ENCODE data around the gene RPTOR.

DNA sequence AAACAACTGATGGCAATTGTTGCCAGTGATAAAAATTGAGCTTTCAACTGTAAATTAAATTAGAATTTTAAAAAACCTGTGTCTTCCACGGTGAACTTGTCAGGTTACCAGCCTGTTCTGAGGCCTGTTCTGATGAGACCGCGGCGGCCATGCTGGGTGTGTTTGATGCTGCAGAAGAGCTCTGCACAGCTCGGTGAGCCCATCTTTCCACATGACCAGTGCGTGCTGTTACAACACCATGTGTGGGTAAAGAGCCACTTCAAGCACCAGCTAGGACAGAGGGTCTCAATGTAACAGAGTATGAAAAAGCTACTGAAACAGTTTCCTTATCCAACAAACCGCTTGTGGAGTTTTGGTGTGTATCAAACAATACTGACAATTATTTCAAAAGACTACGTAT lies 48.5 kb downstream of the RPTOR start:
- TF ChIP-seq SNAI2 (CRISPR knock-in tag; IDR thresholded peaks at IDR 0.05) (no peak), ISL1 (CRISPR knock-in tag; IDR thresholded peaks at IDR 0.05) (no peak), RARB (CRISPR knock-in tag; IDR thresholded peaks at IDR 0.05) (no peak), ESRRG (CRISPR knock-in tag; IDR thresholded peaks at IDR 0.05) (no peak), ZNF70 (CRISPR knock-in tag; IDR thresholded peaks at IDR 0.05) (no peak), ZFP3 (CRISPR knock-in tag; IDR thresholded peaks at IDR 0.05) (no peak), ARNTL (CRISPR knock-in tag; IDR thresholded peaks at IDR 0.05; ENCODE audit: borderline replicate concordance, low read depth) (no peak), TOX (CRISPR knock-in tag; IDR thresholded peaks at IDR 0.05; ENCODE audit: borderline replicate concordance) (no peak)
- TF ChIP-seq, protein P1, sequence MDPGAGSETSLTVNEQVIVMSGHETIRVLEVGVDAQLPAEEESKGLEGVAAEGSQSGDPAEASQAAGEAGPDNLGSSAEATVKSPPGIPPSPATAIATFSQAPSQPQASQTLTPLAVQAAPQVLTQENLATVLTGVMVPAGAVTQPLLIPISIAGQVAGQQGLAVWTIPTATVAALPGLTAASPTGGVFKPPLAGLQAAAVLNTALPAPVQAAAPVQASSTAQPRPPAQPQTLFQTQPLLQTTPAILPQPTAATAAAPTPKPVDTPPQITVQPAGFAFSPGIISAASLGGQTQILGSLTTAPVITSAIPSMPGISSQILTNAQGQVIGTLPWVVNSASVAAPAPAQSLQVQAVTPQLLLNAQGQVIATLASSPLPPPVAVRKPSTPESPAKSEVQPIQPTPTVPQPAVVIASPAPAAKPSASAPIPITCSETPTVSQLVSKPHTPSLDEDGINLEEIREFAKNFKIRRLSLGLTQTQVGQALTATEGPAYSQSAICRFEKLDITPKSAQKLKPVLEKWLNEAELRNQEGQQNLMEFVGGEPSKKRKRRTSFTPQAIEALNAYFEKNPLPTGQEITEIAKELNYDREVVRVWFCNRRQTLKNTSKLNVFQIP (CRISPR knock-in tag; IDR thresholded peaks at IDR 0.05; ENCODE audit: borderline replicate concordance, low read depth), result no peak
- TF ChIP-seq, protein P2, sequence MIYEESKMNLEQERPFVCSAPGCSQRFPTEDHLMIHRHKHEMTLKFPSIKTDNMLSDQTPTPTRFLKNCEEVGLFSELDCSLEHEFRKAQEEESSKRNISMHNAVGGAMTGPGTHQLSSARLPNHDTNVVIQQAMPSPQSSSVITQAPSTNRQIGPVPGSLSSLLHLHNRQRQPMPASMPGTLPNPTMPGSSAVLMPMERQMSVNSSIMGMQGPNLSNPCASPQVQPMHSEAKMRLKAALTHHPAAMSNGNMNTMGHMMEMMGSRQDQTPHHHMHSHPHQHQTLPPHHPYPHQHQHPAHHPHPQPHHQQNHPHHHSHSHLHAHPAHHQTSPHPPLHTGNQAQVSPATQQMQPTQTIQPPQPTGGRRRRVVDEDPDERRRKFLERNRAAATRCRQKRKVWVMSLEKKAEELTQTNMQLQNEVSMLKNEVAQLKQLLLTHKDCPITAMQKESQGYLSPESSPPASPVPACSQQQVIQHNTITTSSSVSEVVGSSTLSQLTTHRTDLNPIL (CRISPR knock-in tag; IDR thresholded peaks at IDR 0.05; ENCODE audit: low read depth), result no peak
- TF ChIP-seq, protein P3, sequence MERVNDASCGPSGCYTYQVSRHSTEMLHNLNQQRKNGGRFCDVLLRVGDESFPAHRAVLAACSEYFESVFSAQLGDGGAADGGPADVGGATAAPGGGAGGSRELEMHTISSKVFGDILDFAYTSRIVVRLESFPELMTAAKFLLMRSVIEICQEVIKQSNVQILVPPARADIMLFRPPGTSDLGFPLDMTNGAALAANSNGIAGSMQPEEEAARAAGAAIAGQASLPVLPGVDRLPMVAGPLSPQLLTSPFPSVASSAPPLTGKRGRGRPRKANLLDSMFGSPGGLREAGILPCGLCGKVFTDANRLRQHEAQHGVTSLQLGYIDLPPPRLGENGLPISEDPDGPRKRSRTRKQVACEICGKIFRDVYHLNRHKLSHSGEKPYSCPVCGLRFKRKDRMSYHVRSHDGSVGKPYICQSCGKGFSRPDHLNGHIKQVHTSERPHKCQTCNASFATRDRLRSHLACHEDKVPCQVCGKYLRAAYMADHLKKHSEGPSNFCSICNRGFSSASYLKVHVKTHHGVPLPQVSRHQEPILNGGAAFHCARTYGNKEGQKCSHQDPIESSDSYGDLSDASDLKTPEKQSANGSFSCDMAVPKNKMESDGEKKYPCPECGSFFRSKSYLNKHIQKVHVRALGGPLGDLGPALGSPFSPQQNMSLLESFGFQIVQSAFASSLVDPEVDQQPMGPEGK (CRISPR knock-in tag; IDR thresholded peaks at IDR 0.05; ENCODE audit: borderline replicate concordance), result no peak

Measured in SK-N-SH treated with all-trans-retinoic acid at 6 μM for 48 hours (cell line).